Endothelial cell of umbilical vein (primary cell): ENCODE measurements around the gene ZNF681. TPM values are rescaled to one million over a fixed set of nuclear protein-coding genes. Genes with fewer than 3 reads are reported as not detected.

Experiments used
- BruUV-seq: library from RNA; stranded (reverse); fragments of 400-500 nt; replicated peaks from 2 replicates; lab custom pipeline; 2021; lab: Mats Ljungman, UMichigan
- CTCF ChIA-PET: fragments of 300-600, 350-600 bp; sonication (Branson Sonifier 250); formaldehyde crosslinking; loops from one replicate; lab custom pipeline; 2021; ENCODE audit warnings: antibody characterized with exemption, inconsistent platforms; lab: Charles Lee
- POLR2A ChIA-PET: fragments of 300-600, 350-600 bp; sonication (Branson Sonifier 250); formaldehyde crosslinking; loops from one replicate; lab custom pipeline; 2021; ENCODE audit warnings: antibody characterized with exemption, inconsistent platforms; lab: Charles Lee
- DNase-seq: peaks from one replicate; pipeline ENCODE4 v3.0.0-alpha.2; 2011; ENCODE audit warnings: low read depth, low spot score
- FAIRE-seq: peaks from 2 replicates; lab custom pipeline; 2011; peaks lifted over from hg19 to GRCh38; lab: Jason Lieb, UNC
- H2AFZ ChIP-seq: 2 replicates; pipeline ENCODE4 v1.6.0; 2012; ENCODE audit warnings: low read depth, low read length, control low read depth, inconsistent platforms
- H3K27ac ChIP-seq: 2 replicates; pipeline ENCODE4 v1.5.1; 2011; ENCODE audit warnings: low read depth, mild to moderate bottlenecking, control low read depth, low read length, moderate library complexity; ENCODE audit not compliant: insufficient read depth
- H3K27me3 ChIP-seq, 2 experiments: 2 replicates each; pipeline versions ENCODE4 v1.6.0 to v1.6.1; 2011; ENCODE audit warnings: low read length in 2 of 2, mixed read lengths in 1 of 2; ENCODE audit not compliant: control insufficient read depth in 2 of 2, insufficient read depth in 2 of 2
- H3K36me3 ChIP-seq, 2 experiments: 2 replicates in 1 of 2; 3 replicates in 1 of 2; pipeline ENCODE4 v1.5.1; 2011; ENCODE audit warnings: low read length in 2 of 2, mild to moderate bottlenecking in 1 of 2, moderate library complexity in 1 of 2; ENCODE audit not compliant: control insufficient read depth in 2 of 2, insufficient read depth in 2 of 2; ENCODE audit errors: extremely low read depth in 1 of 2
- H3K4me1 ChIP-seq: 3 replicates; pipeline ENCODE4 v1.5.1; 2011; ENCODE audit warnings: mild to moderate bottlenecking, low read length; ENCODE audit not compliant: control insufficient read depth, insufficient read depth; ENCODE audit errors: extremely low read depth
- H3K4me2 ChIP-seq: 2 replicates; pipeline ENCODE4 v1.6.1; 2011; ENCODE audit warnings: low read length, control low read depth, mixed read lengths; ENCODE audit not compliant: insufficient read depth
- H3K4me3 ChIP-seq, 3 experiments: fragments of 200-600 bp in 1 of 3; sonication (generic), shearing (Covaris generic) in 1 of 3; replicated peaks in 1 of 3; 2 replicates each; pipeline ENCODE4 v1.5.1; 2011 to 2016; ENCODE audit warnings: control low read depth in 3 of 3, low read length in 3 of 3, mild to moderate bottlenecking in 2 of 3, inconsistent platforms in 1 of 3, low read depth in 1 of 3, moderate library complexity in 1 of 3; ENCODE audit not compliant: insufficient read depth in 1 of 3
- H3K79me2 ChIP-seq: 2 replicates; pipeline ENCODE4 v1.6.0; 2012; ENCODE audit warnings: low read length, inconsistent platforms; ENCODE audit not compliant: control insufficient read depth, insufficient read depth
- H3K9ac ChIP-seq: replicated peaks from 2 replicates; pipeline ENCODE3; 2011; ENCODE audit warnings: low read length, control low read depth; ENCODE audit not compliant: insufficient read depth; ENCODE audit errors: extremely low read depth
- H3K9me1 ChIP-seq: replicated peaks from 3 replicates; pipeline ENCODE4 v1.6.0; 2011; ENCODE audit warnings: mild to moderate bottlenecking, low read length; ENCODE audit not compliant: control insufficient read depth, insufficient read depth; ENCODE audit errors: extremely low read depth
- H3K9me3 ChIP-seq: replicated peaks from 2 replicates; pipeline ENCODE4 v1.5.1; 2012; ENCODE audit warnings: low read length, inconsistent platforms; ENCODE audit not compliant: control insufficient read depth, insufficient read depth
- H4K20me1 ChIP-seq: replicated peaks from 2 replicates; pipeline ENCODE3; 2011; ENCODE audit warnings: mild to moderate bottlenecking, low read length; ENCODE audit not compliant: control insufficient read depth, insufficient read depth; ENCODE audit errors: extremely low read depth
- CTCF ChIP-seq, 2 donors: IDR thresholded peaks; 1 replicate in 1 of 2; 2 replicates in 1 of 2; pipeline ENCODE4 v1.5.1; 2011; ENCODE audit warnings: low read length in 2 of 2, mild to moderate bottlenecking in 2 of 2, moderate library complexity in 2 of 2, control low read depth in 1 of 2, inconsistent platforms in 1 of 2, low read depth in 1 of 2; ENCODE audit not compliant: insufficient read depth in 1 of 2; ENCODE audit errors: extremely low read depth in 1 of 2
- EZH2 ChIP-seq: IDR thresholded peaks from 2 replicates; pipeline ENCODE4 v1.6.1; 2012; ENCODE audit warnings: borderline replicate concordance, low read depth, mild to moderate bottlenecking, moderate library complexity, low read length, inconsistent platforms; ENCODE audit not compliant: severe bottlenecking
- FOS ChIP-seq: IDR thresholded peaks from 2 replicates; pipeline ENCODE4 v1.6.1; 2011; ENCODE audit warnings: mild to moderate bottlenecking, low read length, moderate library complexity, borderline replicate concordance; ENCODE audit not compliant: insufficient read depth
- GATA2 ChIP-seq: IDR thresholded peaks from 2 replicates; pipeline ENCODE4 v1.7.0; 2011; ENCODE audit warnings: low read depth, mild to moderate bottlenecking, moderate library complexity, mixed read lengths, low read length; ENCODE audit not compliant: insufficient read length, insufficient read depth
- JUN ChIP-seq: IDR thresholded peaks from 2 replicates; pipeline ENCODE4 v1.6.1; 2011; ENCODE audit warnings: borderline replicate concordance, low read depth; ENCODE audit not compliant: insufficient read length, insufficient read depth
- MAX ChIP-seq: IDR thresholded peaks from 2 replicates; pipeline ENCODE4 v1.6.1; 2011; ENCODE audit not compliant: insufficient read depth, insufficient read length
- MYC ChIP-seq: IDR thresholded peaks from one replicate; pipeline ENCODE4 v1.6.1; 2011; ENCODE audit warnings: mild to moderate bottlenecking, low read depth, low read length
- POLR2A ChIP-seq: IDR thresholded peaks from 2 replicates; pipeline ENCODE4 v1.6.1; 2012; ENCODE audit warnings: low read depth, mild to moderate bottlenecking, control low read depth, low read length
- POLR2AphosphoS5 ChIP-seq: IDR thresholded peaks from 2 replicates; pipeline ENCODE4 v1.6.1; 2012; ENCODE audit warnings: low read depth, mild to moderate bottlenecking, control low read depth, low read length, moderate library complexity; ENCODE audit not compliant: insufficient read depth
- dilution Hi-C: fragments of 300-500 bp; cut with MboI; formaldehyde crosslinking; loops from one replicate; pipeline ENCODE4 v1.15.0; 2019; ENCODE audit warnings: low sequenced_read_pairs; ENCODE audit not compliant: extremely low pct_ligation_motif_present
- intact Hi-C: fragments of 100-400 bp; cut with micrococcal nuclease; formaldehyde crosslinking; loops from one replicate; pipeline ENCODE4 v1.10.0; 2022
- polyA plus RNA-seq, 4 experiments: library from polyadenylated mRNA; depleted of rRNA in 3 of 4; stranded (reverse) in 3 of 4; unstranded in 1 of 4; fragments of >200 nt; gene quantifications; 2 replicates each; pipeline versions ENCODE4 v1.2.1 to v1.2.3, GENCODE V29; 2011 to 2012; ENCODE audit warnings: missing spikeins in 1 of 4
- total RNA-seq: library from RNA; stranded (reverse); gene quantifications from 2 replicates; pipeline ENCODE4 v1.2.3, GENCODE V29; 2021

Gene ZNF681
- total and polyA plus RNA-seq, 2 donors (not counting 3 experiments of a cell fraction or from before 2014, with no cell fraction given) = 0.07 to 1.9 TPM

GRCh38 chr19:23772675-23773063, 14.0 kb upstream of the ZNF681 start:
- intact Hi-C loops = no loop called here
- H2AFZ ChIP-seq = no peak overlapping the region
- no peaks in the 10 kb centered on the region for H3K27me3 ChIP-seq
- H3K4me1 ChIP-seq = no peaks in the 10 kb centered on the region
- H3K4me3 ChIP-seq = no peak overlapping the region
- peaks cover 5% of the 10 kb centered on the region for H3K9me3 ChIP-seq
- no TSS peak for BruUV-seq
- DNase-seq (no peak), FAIRE-seq (no peak)
- dilution Hi-C loops = no loop called here
- H4K20me1 ChIP-seq = no peaks in the 10 kb centered on the region
- no peak overlapping the region for H3K9ac ChIP-seq
- H3K27ac ChIP-seq = no peak overlapping the region
- H3K36me3 ChIP-seq = no peaks in the 10 kb centered on the region
- no peaks in the 10 kb centered on the region for H3K9me1 ChIP-seq
- CTCF ChIA-PET = no interaction called here
- no peak overlapping the region for H3K4me2 ChIP-seq
- no peaks in the 10 kb centered on the region for H3K79me2 ChIP-seq
- TF ChIP-seq POLR2AphosphoS5 (no peak), CTCF (IDR thresholded peaks at IDR 0.05; ENCODE audit: extremely low read depth in 1 of 2, insufficient read depth in 1 of 2, low read depth in 1 of 2, low read length in 2 of 2) (no peak), POLR2A (no peak), JUN (no peak), MAX (no peak), FOS (no peak), MYC (no peak), EZH2 (no peak), GATA2 (no peak)
- POLR2A ChIA-PET = no interaction called here
